Activated CD8-positive, alpha-beta memory T cell treated with anti-CD3 and anti-CD28 coated beads for 48 hours (primary cell): ENCODE measurements around the gene STX19.

Experiments
- DNase-seq, 3 experiments: peaks; one replicate each; pipeline ENCODE4 v3.0.0-alpha.2; 2020; ENCODE audit warnings: low read depth in 2 of 3, low spot score in 2 of 3

STX19 gene

DNA sequence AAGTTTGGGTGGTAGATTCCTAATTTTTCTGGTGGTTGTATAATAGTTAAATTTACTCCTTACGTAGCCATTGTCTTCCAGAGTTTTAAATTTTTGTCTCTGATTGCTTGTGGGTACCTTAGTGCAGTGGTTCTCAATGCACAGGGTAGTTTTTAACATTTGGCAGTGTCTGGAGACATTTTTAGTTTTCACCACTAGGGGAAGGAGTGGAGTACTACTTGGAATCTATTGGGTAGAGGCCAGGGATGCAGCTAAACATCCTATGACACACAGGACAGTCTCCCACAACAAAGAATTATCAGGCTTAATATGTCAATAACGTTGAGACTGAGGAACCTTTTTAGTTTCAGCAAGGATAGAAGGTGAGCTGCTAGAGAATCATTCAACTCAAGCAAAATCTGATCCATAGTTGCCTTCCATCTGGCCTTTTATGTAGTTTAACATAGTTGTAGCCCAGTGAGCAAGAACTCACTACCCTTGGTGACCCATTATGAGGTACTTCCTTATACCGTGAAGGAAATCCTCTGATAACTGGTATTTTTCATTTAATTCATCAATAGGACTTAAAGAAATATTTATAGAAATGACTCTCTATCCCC is 8.6 kb upstream of the STX19 start:
- no peak for DNase-seq

DNA sequence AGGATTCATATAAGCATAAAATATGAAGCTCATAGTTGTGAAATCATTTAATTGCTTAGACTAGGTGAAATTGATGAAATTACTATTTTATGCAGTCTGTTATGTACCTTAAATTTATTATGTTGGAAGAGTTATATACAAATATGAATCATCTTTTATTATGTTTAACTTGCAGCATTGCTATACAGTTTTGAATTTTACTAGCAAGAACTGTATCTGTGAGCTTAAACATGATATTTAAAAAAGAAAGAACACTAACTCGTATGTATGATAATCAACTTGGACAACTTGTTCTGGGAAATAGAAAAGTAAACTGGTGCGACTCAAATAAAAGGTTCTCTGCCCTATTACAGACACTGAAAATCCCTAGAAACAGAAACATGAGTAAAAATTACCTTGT is 1.8 kb downstream of the STX19 start:
- no peak for DNase-seq

GRCh38 chr3:94024385-94024784 is 4.0 kb downstream of the STX19 start:
- DNase-seq, result no peak

GRCh38 chr3:94020293-94020692 is 8.1 kb downstream of the STX19 start:
- DNase-seq, result no peak

- DNase-seq, result no peak
Measured at GRCh38 chr3:94019659-94020058, 8.7 kb downstream of the STX19 start.

DNA sequence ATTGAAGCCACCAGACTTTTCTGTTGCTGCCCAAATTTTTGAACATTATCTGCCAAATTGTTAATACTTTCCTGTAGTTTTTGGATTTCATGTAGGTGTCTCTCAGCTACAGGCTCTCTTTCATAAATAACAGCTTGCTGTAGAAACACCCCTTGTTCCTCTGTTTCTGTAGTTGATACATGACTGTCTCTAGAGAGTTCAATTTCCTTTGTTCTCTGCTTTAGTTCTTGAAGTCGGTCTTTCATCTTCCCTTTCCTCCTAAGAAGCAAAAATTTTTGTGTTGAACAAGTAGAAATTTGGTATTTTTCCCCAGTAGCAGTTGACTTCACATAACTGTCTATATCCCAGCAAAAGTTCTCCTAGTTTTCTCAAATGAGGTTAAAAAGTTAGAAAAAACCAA is 13.4 kb downstream of the STX19 start:
- DNase-seq, result no peak

- DNase-seq, result no peak
Measured at GRCh38 chr3:94012185-94012584, 16.2 kb downstream of the STX19 start.

DNA sequence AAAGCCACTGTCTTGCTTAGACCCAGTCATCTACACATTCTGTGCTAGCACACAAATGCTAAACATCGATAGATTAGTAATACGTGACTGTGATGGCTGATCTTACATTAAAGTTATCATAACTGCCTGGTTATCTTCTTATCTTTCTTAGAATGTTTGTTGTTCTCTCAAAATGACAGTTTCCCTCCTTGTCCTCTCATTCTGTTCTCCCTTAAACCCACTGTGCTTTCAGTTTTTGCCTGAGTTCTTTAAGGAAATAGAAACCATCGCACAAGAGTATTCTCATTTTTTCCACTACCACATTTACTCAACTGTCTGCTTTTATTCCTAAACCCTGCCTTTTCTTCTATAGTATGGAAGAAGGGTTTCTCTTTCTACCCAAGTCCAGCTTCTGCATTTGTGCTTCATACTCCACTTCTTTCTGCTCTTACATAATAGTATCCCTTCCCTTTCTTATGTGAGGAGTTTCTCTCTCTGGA is 17.1 kb downstream of the STX19 start:
- DNase-seq, result no peak

GRCh38 chr3:94009608-94010007 is 18.8 kb downstream of the STX19 start:
- DNase-seq, result no peak

- no peak for DNase-seq
Measured at GRCh38 chr3:94008253-94008652, 20.1 kb downstream of the STX19 start.

DNA sequence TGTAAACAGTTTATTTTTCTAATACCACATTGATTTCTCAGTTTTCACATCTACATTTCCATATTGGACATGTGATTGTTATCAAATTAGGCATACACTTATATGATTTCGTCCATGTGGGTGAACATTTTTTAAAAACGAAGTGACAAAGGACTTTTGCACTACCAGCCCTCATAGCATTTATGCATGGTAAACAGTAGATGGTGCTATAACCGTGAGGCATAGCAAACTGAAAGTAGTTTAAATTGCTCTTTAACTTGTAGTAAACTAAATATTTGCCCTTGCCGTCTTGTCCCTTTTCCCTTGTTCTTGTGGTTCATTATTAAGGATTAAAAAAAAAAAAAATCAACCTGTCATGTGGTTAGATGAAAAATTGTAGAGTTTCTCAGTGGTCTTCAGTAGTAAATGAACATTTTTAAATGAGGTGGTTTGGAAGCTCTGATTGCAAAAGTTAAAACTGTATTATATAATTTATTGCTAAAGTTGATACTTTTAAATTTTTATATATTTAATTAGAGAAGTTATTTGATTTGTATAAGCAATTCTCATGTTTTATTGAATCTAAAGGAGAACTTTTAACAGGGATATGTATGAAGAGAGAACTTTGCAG is 24.0 kb downstream of the STX19 start:
- no peak for DNase-seq

DNA sequence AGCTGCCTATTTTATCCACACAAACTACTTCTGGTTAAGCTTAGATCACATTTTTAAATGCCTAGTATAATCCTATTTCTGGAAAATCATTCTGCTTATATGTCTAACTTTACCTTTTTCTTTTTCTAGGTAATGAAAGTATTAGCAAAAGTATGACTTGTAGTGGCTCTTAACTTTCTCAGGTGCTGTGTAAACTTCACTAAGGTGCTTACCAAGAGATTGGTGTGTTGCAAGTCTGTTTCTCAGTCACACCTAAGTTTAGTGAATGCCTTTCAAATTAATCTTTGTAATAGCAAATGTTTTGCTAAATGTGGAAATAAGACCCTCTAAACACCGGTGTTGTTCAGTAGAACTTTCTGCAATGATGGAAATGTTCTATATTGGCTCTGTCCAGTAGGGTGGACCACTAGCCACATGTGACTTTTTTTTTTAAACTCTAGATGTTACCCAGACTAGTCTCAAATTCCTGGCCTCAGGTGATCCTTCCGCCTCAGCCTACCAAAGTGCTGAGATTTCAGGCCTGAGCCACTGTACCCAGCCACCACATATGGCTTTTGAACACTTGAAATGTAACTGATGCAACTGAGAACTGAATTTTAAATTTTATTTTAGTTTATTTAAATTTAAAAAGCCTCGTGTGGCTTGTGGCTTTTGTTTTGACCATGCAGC is 26.4 kb downstream of the STX19 start:
- no peak for DNase-seq

DNA sequence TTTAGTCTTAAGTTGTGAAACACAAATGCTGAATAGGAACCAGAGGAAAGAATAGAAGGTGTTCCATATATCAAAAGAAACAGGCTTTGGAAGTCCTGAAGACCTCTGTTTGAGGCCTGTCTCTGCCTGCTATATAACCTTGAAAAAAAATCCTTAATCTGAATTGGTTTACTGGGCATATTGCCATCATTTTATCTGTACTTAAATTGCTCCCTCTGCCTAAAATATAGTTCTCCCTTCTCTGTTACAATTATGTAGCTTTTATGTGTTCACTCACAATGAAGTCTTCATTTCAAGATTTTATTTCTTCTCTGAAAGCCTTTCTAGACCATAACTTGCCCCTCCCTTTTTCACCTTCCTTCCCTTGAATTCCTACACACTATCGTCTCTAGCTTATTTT is 27.2 kb downstream of the STX19 start:
- DNase-seq, result no peak

- DNase-seq, result no peak
Measured at GRCh38 chr3:93994056-93994455, 34.3 kb downstream of the STX19 start.

DNA sequence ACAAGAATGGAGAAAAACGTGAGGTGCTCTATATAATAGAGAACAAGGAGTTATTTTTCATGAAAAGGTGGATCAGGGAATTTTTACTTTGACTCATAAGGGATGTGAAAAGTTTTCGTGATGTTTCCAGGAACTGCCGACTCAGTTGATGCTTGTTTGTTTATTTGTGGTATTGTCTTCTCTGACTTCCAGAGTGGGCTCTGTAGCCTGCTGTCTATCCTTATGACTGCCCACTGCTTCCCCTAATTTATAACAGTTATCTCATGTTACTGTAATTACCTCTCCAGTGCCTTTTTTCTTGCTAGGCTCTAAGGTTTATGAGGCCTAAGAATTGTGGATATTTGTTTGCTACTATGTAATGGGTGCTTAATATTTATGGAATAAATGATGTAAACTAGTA is 36.2 kb downstream of the STX19 start:
- DNase-seq, result no peak

- no peak for DNase-seq
Measured at GRCh38 chr3:93991631-93992030, 36.8 kb downstream of the STX19 start.

DNA sequence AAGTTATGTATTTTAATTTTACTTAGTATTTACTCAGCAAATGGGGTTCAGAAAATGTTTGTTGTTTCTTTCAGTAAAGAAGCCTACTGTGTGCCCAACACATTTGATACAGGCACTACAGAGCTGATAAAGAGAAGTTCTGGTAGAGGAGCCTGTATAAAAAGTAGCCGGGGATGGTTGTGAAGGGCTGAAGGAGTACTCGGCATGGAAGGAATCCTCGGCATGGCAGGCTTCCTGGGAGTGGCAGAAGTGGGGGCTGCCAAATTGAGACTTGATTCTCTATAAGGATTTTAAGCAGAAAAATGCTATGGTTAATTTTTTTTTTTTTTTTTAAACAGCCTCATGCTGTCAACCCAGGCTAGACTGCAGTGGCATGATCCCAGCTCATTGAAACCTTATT is 39.2 kb downstream of the STX19 start:
- no peak for DNase-seq

DNA sequence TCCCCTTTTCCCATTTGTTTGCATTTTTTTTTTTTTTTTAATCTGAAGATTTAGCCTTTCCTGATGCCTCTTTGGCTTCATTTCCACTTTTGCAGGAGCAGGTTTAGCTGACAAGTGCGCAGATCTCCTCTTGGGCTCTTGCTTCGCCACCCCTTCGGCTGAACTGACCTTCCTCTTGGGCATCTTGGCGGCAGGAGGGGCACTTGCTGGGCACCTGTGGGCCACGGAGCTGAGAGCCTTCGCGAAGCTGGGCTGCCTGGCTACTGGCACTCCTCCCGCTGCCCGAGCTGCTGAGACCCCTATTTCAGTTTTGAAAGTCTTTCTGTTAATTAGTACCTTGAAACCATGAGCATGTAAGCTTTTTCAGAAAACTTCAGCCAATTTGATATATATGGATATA is 39.6 kb downstream of the STX19 start:
- no peak for DNase-seq

GRCh38 chr3:93988283-93988682 is 40.1 kb downstream of the STX19 start:
- DNase-seq, result no peak

GRCh38 chr3:93984618-93985017 is 43.8 kb downstream of the STX19 start:
- no peak for DNase-seq

DNA sequence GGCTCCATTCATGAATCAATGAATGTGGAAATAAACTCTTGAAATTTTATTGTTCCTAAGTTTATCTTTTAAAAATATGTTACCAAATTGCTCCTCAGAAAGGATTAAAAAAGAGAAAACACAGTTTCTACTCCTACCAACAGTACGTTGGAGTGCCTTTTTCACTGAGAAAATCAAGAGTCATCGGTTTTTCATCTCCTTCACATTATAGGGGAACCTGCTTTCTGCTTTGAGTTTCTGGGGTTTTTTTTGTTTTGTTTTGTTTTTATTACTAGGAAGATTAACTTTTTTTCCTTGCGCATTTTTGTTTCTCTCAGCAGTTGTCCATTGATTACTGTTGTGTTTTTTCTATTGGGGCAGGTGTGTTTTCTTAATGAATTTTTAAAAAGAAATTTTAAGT is 45.0 kb downstream of the STX19 start:
- DNase-seq, result no peak

GRCh38 chr3:93981649-93982048 is 46.7 kb downstream of the STX19 start:
- no peak for DNase-seq
